ENCODE measurements around the gene RIPOR2.

The RIPOR2 gene

DNA sequence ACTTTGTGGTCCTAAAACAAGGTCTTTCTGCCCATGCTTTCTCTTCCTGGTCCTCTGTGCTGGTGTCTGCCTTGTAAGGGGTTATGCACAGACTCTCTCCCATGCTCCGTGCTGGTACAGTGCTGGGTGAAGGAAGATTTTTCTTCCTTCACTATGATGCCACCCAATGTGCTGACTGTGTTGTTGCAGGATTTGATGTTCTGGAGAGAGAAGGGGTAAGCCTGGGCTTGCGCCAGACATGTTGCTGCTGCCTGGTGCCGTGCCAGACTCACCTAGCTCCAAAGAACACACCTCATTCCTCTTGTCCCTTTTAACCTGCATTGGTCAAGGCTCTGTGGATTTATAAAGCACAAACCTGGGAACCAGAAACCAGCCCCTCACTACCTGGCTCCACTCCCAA lies 108.6 kb downstream of the RIPOR2 start:
- TF ChIP-seq EZH2phosphoT487 (IDR thresholded peaks at IDR 0.05; ENCODE audit: low read depth) (no peak), CTCF (IDR thresholded peaks at IDR 0.05; ENCODE audit: low read depth, low read length) (no peak)
- H2AFZ ChIP-seq (ENCODE audit: low read depth, low read length), result no peak overlapping the region
- H4K20me1 ChIP-seq (ENCODE audit: insufficient read depth, low read length), result peaks cover 7% of the 10 kb centered on the region; the same call in 1 of the 2 replicates
- H3K9me3 ChIP-seq (ENCODE audit: insufficient read depth, low read length), result no peaks in the 10 kb centered on the region
- H3K4me3 ChIP-seq (ENCODE audit: low read length), result no peak overlapping the region
- H3K27me3 ChIP-seq (ENCODE audit: low read depth, low read length), result no peaks in the 10 kb centered on the region
- H3K36me3 ChIP-seq (replicated peaks; ENCODE audit: low read depth, low read length), result peaks cover 56% of the 10 kb centered on the region
- no peaks in the 10 kb centered on the region for H3K4me1 ChIP-seq (ENCODE audit: low read length)
- no peak overlapping the region for H3K27ac ChIP-seq (ENCODE audit: low read length)
- no peak overlapping the region for H3K4me2 ChIP-seq (ENCODE audit: low read length)
- H3K9ac ChIP-seq (ENCODE audit: low read length), result no peak overlapping the region
- no peaks in the 10 kb centered on the region for H3K79me2 ChIP-seq (ENCODE audit: low read length)

DNA sequence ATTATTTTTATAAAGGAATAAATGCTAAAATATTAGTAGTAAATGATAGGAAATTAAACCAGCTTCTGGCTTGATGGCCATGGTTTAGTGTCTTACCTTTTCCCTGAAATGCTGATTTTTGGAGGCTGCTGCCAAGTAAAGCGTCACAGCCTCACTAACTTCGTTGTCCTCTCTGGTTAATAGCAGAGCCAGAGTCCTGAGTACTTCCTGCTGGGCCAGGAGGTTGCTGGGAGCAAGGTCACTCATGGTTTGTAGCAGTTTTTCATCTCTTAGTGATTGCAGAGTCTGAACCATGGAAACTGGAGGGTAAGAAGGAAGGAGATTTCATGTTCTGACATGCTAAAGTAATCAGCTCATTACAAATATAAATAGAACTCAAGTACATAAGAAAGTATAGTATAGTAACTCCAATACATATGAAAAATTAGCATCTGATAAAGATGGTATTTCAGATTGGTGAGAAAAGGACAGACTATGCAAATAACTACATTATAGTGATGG lies 110.6 kb downstream of the RIPOR2 start:
- H3K4me2 ChIP-seq (ENCODE audit: low read length), result no peak overlapping the region
- H3K9ac ChIP-seq (ENCODE audit: low read length), result no peak overlapping the region
- no peak overlapping the region for H2AFZ ChIP-seq (ENCODE audit: low read depth, low read length)
- H3K4me1 ChIP-seq (ENCODE audit: low read length), result no peaks in the 10 kb centered on the region
- no peaks in the 10 kb centered on the region for H3K79me2 ChIP-seq (ENCODE audit: low read length)
- H3K27me3 ChIP-seq (ENCODE audit: low read depth, low read length), result no peaks in the 10 kb centered on the region
- H4K20me1 ChIP-seq (ENCODE audit: insufficient read depth, low read length), result peaks cover 7% of the 10 kb centered on the region; the same call in 1 of the 2 replicates
- H3K36me3 ChIP-seq (replicated peaks; ENCODE audit: low read depth, low read length), result peaks cover 50% of the 10 kb centered on the region
- no peaks in the 10 kb centered on the region for H3K9me3 ChIP-seq (ENCODE audit: insufficient read depth, low read length)
- H3K4me3 ChIP-seq (ENCODE audit: low read length), result no peak overlapping the region
- H3K27ac ChIP-seq (ENCODE audit: low read length), result no peak overlapping the region
- TF ChIP-seq CTCF (IDR thresholded peaks at IDR 0.05; ENCODE audit: low read depth, low read length) (no peak), EZH2phosphoT487 (IDR thresholded peaks at IDR 0.05; ENCODE audit: low read depth) (no peak)

GRCh38 chr6:24824142-24824938 lies 111.4 kb downstream of the RIPOR2 start:
- Histone ChIP-seq H3K27ac (ENCODE audit: low read length) (no peak overlapping the region), H3K4me1 (ENCODE audit: low read length) (no peaks in the 10 kb centered on the region), H3K4me2 (ENCODE audit: low read length) (no peak overlapping the region), H3K9me3 (ENCODE audit: insufficient read depth, low read length) (no peaks in the 10 kb centered on the region), H3K79me2 (ENCODE audit: low read length) (no peaks in the 10 kb centered on the region), H2AFZ (ENCODE audit: low read depth, low read length) (no peak overlapping the region), H4K20me1 (ENCODE audit: insufficient read depth, low read length) (peaks cover 7% of the 10 kb centered on the region; the same call in 1 of the 2 replicates), H3K27me3 (ENCODE audit: low read depth, low read length) (no peaks in the 10 kb centered on the region), H3K36me3 (replicated peaks; ENCODE audit: low read depth, low read length) (peaks cover 50% of the 10 kb centered on the region), H3K9ac (ENCODE audit: low read length) (no peak overlapping the region), H3K4me3 (ENCODE audit: low read length) (no peak overlapping the region)
- TF ChIP-seq CTCF (IDR thresholded peaks at IDR 0.05; ENCODE audit: low read depth, low read length) (no peak), EZH2phosphoT487 (IDR thresholded peaks at IDR 0.05; ENCODE audit: low read depth) (no peak)

DNA sequence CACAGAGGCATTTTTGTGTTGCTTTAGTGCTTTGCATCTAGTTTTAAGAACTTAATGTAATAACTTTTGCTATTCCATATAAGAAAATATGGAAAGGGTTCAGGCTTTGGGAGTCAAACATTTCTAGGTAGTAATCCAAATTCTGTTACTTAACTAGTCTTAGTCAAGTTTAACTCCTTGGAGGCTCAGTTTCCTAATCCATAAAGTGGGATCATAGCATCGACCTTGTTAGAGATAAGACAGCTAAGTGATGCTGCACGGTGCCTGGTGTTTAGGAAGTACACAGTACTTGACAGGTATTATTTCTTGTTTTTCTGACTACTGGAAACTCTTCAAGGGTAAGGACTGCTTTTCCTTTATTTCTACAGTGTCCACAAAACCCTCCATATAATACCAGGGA lies 112.6 kb downstream of the RIPOR2 start:
- Histone ChIP-seq H3K27ac (ENCODE audit: low read length) (no peak overlapping the region), H3K9me3 (ENCODE audit: insufficient read depth, low read length) (no peaks in the 10 kb centered on the region), H3K27me3 (ENCODE audit: low read depth, low read length) (no peaks in the 10 kb centered on the region), H3K4me2 (ENCODE audit: low read length) (no peak overlapping the region), H4K20me1 (ENCODE audit: insufficient read depth, low read length) (peaks cover 7% of the 10 kb centered on the region; the same call in 1 of the 2 replicates), H3K4me3 (ENCODE audit: low read length) (no peak overlapping the region), H3K9ac (ENCODE audit: low read length) (no peak overlapping the region), H3K79me2 (ENCODE audit: low read length) (no peaks in the 10 kb centered on the region), H2AFZ (ENCODE audit: low read depth, low read length) (no peak overlapping the region), H3K4me1 (ENCODE audit: low read length) (no peaks in the 10 kb centered on the region), H3K36me3 (replicated peaks; ENCODE audit: low read depth, low read length) (peaks cover 58% of the 10 kb centered on the region)
- TF ChIP-seq EZH2phosphoT487 (IDR thresholded peaks at IDR 0.05; ENCODE audit: low read depth) (no peak), CTCF (IDR thresholded peaks at IDR 0.05; ENCODE audit: low read depth, low read length) (no peak)

Measured in OCI-LY3 (cell line).